ENCODE results near the gene PDE9A.

PDE9A gene

DNA sequence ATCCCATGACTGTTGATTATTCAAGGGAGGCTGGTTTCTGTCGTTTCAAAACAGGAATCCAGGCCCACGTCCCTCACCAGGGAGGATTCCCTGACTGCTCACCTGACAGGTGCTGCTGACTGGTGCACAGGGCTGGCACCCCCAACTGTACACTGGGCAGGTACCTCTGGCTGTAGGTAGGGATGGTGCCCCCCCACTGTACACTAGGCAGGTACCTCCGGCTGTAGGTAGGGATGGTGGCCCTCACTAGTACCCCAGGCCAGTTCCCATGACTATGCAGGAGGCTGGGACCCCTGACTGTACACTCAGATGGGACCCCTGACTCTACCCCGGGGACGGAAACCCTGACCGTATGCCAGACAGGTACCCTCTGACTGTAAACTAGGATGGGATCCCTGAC is 33.6 kb upstream of the PDE9A start:
- TF ChIP-seq, protein P1, sequence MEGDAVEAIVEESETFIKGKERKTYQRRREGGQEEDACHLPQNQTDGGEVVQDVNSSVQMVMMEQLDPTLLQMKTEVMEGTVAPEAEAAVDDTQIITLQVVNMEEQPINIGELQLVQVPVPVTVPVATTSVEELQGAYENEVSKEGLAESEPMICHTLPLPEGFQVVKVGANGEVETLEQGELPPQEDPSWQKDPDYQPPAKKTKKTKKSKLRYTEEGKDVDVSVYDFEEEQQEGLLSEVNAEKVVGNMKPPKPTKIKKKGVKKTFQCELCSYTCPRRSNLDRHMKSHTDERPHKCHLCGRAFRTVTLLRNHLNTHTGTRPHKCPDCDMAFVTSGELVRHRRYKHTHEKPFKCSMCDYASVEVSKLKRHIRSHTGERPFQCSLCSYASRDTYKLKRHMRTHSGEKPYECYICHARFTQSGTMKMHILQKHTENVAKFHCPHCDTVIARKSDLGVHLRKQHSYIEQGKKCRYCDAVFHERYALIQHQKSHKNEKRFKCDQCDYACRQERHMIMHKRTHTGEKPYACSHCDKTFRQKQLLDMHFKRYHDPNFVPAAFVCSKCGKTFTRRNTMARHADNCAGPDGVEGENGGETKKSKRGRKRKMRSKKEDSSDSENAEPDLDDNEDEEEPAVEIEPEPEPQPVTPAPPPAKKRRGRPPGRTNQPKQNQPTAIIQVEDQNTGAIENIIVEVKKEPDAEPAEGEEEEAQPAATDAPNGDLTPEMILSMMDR (IDR thresholded peaks at IDR 0.05; ENCODE audit: insufficient read depth, low read length, poor library complexity, severe bottlenecking) = no peak
- Histone ChIP-seq H3K27me3 (replicated peaks; ENCODE audit: control insufficient read depth, insufficient read depth, low read length) (no peaks in the 10 kb centered on the region; the same call in 1 of the 2 replicates), H3K4me3 (replicated peaks; ENCODE audit: low read depth, low read length) (no peak overlapping the region), H3K36me3 (ENCODE audit: control insufficient read depth, insufficient read depth, low read length) (no peaks in the 10 kb centered on the region)
- DNase-seq (ENCODE audit: extremely low read depth, insufficient read length) = no peak

DNA sequence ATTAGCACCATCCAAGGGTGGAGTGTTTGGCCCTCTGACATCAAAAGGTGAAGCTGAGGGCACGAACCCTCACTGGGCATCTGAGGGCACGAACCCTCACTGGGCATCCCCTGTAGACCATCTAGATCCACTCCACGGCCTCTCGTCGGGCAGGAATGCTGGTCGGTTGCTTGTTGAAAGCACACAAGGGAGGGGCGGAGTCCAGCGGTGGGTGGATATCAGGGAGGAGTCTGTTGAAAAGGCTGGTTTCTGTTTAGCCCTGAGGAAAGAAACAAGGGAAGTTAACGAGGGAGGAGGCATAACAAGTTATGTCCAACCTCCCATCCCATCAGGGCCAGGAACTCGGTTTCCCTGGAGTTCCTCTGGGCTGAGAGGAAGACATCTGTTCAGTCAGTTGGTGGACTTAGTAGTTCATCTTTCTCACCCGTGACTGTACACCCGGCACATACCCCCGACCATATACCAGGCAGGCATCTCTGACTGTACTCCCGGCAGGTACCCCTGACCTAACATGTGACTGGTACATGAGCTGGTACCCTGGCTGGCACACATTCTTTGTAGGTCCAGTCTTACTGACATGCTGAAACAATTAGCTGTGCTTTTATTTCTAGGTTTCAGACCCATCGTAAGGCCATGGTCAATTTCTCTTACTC is 32.1 kb upstream of the PDE9A start:
- no peaks in the 10 kb centered on the region for H3K36me3 ChIP-seq (ENCODE audit: control insufficient read depth, insufficient read depth, low read length)
- no peak for DNase-seq (ENCODE audit: extremely low read depth, insufficient read length)
- H3K27me3 ChIP-seq (replicated peaks; ENCODE audit: control insufficient read depth, insufficient read depth, low read length) = no peaks in the 10 kb centered on the region; the same call in none of the 2 replicates
- TF ChIP-seq, protein P1 (IDR thresholded peaks at IDR 0.05; ENCODE audit: insufficient read depth, low read length, poor library complexity, severe bottlenecking) = no peak
- H3K4me3 ChIP-seq (replicated peaks; ENCODE audit: low read depth, low read length) = no peak overlapping the region

DNA sequence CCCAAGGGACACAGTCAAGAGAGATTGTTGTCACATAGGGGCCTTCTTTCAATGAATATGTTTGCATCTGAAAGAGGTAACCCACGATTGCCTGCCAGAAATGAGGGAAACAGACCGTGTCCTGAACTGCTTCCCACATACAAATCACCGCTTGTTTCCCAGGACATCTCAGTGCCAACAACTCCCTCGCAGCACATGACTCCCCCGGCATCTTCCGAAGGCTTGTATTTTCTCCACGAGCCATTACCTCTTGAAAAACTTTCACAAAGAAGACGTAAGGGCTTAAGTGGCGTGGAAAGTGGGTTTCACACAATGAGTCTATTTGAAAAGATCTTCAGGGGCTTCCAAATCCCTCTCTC is 31.6 kb upstream of the PDE9A start:
- no peak for DNase-seq (ENCODE audit: extremely low read depth, insufficient read length)
- no peaks in the 10 kb centered on the region; the same call in none of the 2 replicates for H3K27me3 ChIP-seq (replicated peaks; ENCODE audit: control insufficient read depth, insufficient read depth, low read length)
- TF ChIP-seq, protein P1 (IDR thresholded peaks at IDR 0.05; ENCODE audit: insufficient read depth, low read length, poor library complexity, severe bottlenecking) = no peak

DNA sequence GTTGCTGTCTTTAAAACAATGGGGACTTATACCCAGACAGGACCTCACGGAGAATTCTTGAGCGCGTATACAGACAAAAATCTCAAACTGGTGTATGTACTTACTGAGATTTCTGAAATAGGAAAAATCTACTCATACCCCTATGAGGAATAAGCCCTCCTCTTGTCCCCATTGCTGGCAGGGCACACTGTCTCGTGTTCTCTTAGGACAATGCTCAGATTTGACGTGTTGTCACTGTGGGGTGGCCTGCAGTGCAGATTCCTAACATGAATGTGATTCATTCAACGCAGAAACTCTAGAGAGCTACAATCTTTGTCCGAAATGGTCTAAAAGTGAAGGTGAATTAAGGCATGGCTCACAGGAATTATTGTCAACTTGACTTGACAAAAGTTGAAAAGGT is 31.1 kb upstream of the PDE9A start:
- TF ChIP-seq, protein P1 (IDR thresholded peaks at IDR 0.05; ENCODE audit: insufficient read depth, low read length, poor library complexity, severe bottlenecking) = no peak
- DNase-seq (ENCODE audit: extremely low read depth, insufficient read length) = no peak
- Histone ChIP-seq H3K36me3 (ENCODE audit: control insufficient read depth, insufficient read depth, low read length) (no peaks in the 10 kb centered on the region), H3K4me3 (replicated peaks; ENCODE audit: low read depth, low read length) (no peak overlapping the region), H3K27me3 (replicated peaks; ENCODE audit: control insufficient read depth, insufficient read depth, low read length) (no peaks in the 10 kb centered on the region; the same call in none of the 2 replicates)

More for the DNA sequence above, 31.6 kb upstream of the PDE9A start:
- Histone ChIP-seq H3K4me3 (replicated peaks; ENCODE audit: low read depth, low read length) (no peak overlapping the region), H3K36me3 (ENCODE audit: control insufficient read depth, insufficient read depth, low read length) (no peaks in the 10 kb centered on the region)

DNA sequence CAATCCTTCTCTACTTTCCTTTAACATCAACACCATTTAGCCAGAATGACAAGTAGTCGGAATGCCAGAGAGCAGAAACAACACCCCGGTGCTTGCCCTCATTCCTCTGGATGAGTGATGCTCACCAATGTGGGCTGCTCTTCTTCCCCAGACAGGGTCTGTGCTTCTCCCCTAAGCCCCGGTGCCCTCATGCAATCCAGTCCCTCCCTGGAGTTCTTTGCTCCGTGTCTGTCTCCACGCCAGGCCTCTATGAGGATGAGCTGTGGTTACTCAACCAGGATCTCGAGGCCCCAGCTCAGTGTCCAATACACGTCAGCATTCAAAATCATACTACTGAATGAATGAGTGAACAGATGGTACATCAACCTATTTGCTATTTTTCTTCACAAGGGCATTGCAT is 29.7 kb upstream of the PDE9A start:
- Histone ChIP-seq H3K4me3 (replicated peaks; ENCODE audit: low read depth, low read length) (no peak overlapping the region), H3K27me3 (replicated peaks; ENCODE audit: control insufficient read depth, insufficient read depth, low read length) (no peaks in the 10 kb centered on the region; the same call in none of the 2 replicates), H3K36me3 (ENCODE audit: control insufficient read depth, insufficient read depth, low read length) (no peaks in the 10 kb centered on the region)
- no peak for DNase-seq (ENCODE audit: extremely low read depth, insufficient read length)
- TF ChIP-seq, protein P1 (IDR thresholded peaks at IDR 0.05; ENCODE audit: insufficient read depth, low read length, poor library complexity, severe bottlenecking) = no peak
